B cell (primary cell): ENCODE results near the gene GPR162. TPM values are rescaled to one million over a fixed set of nuclear protein-coding genes. Genes with fewer than 3 reads are reported as not detected.

Experiments
- ATAC-seq: fragments of 200-7000 bp; cut with Tn5 transposase; one replicate; pipeline ENCODE4 v1.10.0; 2021; ENCODE audit warnings: low read depth, mild to moderate bottlenecking, moderate number of reproducible peaks, moderate library complexity
- CTCF ChIA-PET: fragments of 350-600 bp; sonication (Branson Sonifier 250); formaldehyde crosslinking; loops from one replicate; lab custom pipeline; 2021; ENCODE audit warnings: antibody characterized with exemption, inconsistent platforms; lab: Charles Lee
- POLR2A ChIA-PET: fragments of 350-600 bp; sonication (Branson Sonifier 250); formaldehyde crosslinking; loops from one replicate; lab custom pipeline; 2021; ENCODE audit warnings: antibody characterized with exemption; lab: Charles Lee
- DNase-seq: peaks from one replicate; pipeline ENCODE4 v3.0.0; 2013
- H2AFZ ChIP-seq: 2 replicates; pipeline ENCODE4 v1.6.1; 2012; ENCODE audit warnings: mild to moderate bottlenecking, low read depth, low read length; ENCODE audit not compliant: insufficient read depth, poor library complexity, severe bottlenecking
- H3K27ac ChIP-seq, 2 donors: 1 replicate in 1 of 2; 2 replicates in 1 of 2; pipeline ENCODE4 v1.5.1; 2012 to 2013; ENCODE audit warnings: low read length in 2 of 2, mild to moderate bottlenecking in 2 of 2, moderate library complexity in 1 of 2
- H3K27me3 ChIP-seq, 4 experiments: fragments of 200-600 bp in 1 of 4; sonication (generic) in 1 of 4; replicated peaks in 1 of 4; 1 replicate in 2 of 4; 2 replicates in 2 of 4; pipeline versions ENCODE4 v1.6.1 to v1.7.0; 2013 to 2016; ENCODE audit warnings: low read length in 3 of 4, mild to moderate bottlenecking in 2 of 4, mixed read lengths in 1 of 4, moderate library complexity in 1 of 4; ENCODE audit not compliant: insufficient read depth in 4 of 4, control insufficient read depth in 3 of 4; ENCODE audit errors: control extremely low read depth in 1 of 4
- H3K36me3 ChIP-seq, 2 experiments: replicated peaks in 1 of 2; 1 replicate in 1 of 2; 2 replicates in 1 of 2; pipeline versions ENCODE4 v1.6.1 to v1.7.1; 2013; ENCODE audit warnings: low read length in 1 of 2; ENCODE audit not compliant: insufficient read depth in 2 of 2, control insufficient read depth in 1 of 2; ENCODE audit errors: control extremely low read depth in 1 of 2, extremely low read depth in 1 of 2
- H3K4me1 ChIP-seq, 2 donors: fragments of 200-600 bp in 1 of 2; sonication (generic) in 1 of 2; 1 replicate in 1 of 2; 2 replicates in 1 of 2; pipeline versions ENCODE4 v1.5.1 to v1.6.1; 2013 to 2017; ENCODE audit warnings: low read length in 2 of 2; ENCODE audit not compliant: control insufficient read depth in 2 of 2, insufficient read depth in 2 of 2
- H3K4me2 ChIP-seq: replicated peaks from 2 replicates; pipeline ENCODE3; 2012; ENCODE audit warnings: mild to moderate bottlenecking, low read depth, low read length; ENCODE audit not compliant: poor library complexity, severe bottlenecking
- H3K4me3 ChIP-seq, 5 experiments: fragments of 200-600 bp in 1 of 5; sonication (generic) in 1 of 5; 1 replicate in 3 of 5; 2 replicates in 2 of 5; pipeline versions ENCODE4 v1.5.1 to v1.7.0; 2011 to 2016; ENCODE audit warnings: low read length in 4 of 5, mild to moderate bottlenecking in 4 of 5, low read depth in 2 of 5, control low read depth in 1 of 5, moderate library complexity in 1 of 5; ENCODE audit not compliant: insufficient read depth in 1 of 5; ENCODE audit errors: control extremely low read depth in 1 of 5, extremely low read depth in 1 of 5
- H3K79me2 ChIP-seq: fragments of 200-600 bp; sonication (generic); one replicate; pipeline ENCODE4 v1.6.0; 2016; ENCODE audit warnings: low read length; ENCODE audit not compliant: control insufficient read depth, insufficient read depth
- H3K9ac ChIP-seq: fragments of 200-600 bp; sonication (generic); 2 replicates; pipeline ENCODE4 v1.6.1; 2017; ENCODE audit warnings: mild to moderate bottlenecking, low read length, moderate library complexity
- H3K9me3 ChIP-seq, 3 donors: one replicate each; pipeline versions ENCODE4 v1.6.1 to v1.7.1; 2013; ENCODE audit warnings: low read length in 2 of 3; ENCODE audit not compliant: control insufficient read depth in 2 of 3, insufficient read depth in 1 of 3; ENCODE audit errors: control extremely low read depth in 1 of 3
- H4K20me1 ChIP-seq: 2 replicates; pipeline ENCODE4 v1.6.0; 2012; ENCODE audit warnings: mild to moderate bottlenecking, low read length; ENCODE audit not compliant: insufficient read depth, control insufficient read depth, poor library complexity, severe bottlenecking
- H3K27ac Mint-ChIP-seq: one replicate; pipeline ENCODE4 v1.8.0; 2021; ENCODE audit warnings: mixed read lengths
- H3K27me3 Mint-ChIP-seq: one replicate; pipeline ENCODE4 v1.8.0; 2021; ENCODE audit warnings: mixed read lengths
- H3K4me1 Mint-ChIP-seq: one replicate; pipeline ENCODE4 v1.8.0; 2021; ENCODE audit warnings: mixed read lengths
- H3K4me3 Mint-ChIP-seq: one replicate; pipeline ENCODE4 v1.8.0; 2021; ENCODE audit warnings: mixed read lengths
- H3K9me3 Mint-ChIP-seq: one replicate; pipeline ENCODE4 v1.8.0; 2022; ENCODE audit warnings: mixed read lengths; ENCODE audit not compliant: insufficient read depth
- CTCF ChIP-seq: fragments of 200-600 bp; IDR thresholded peaks from one replicate; pipeline ENCODE4 v1.8.0; 2022; ENCODE audit warnings: antibody characterized with exemption, mild to moderate bottlenecking
- EZH2 ChIP-seq: IDR thresholded peaks from 2 replicates; pipeline ENCODE4 v1.6.1; 2012; ENCODE audit warnings: borderline replicate concordance, low read depth, mild to moderate bottlenecking, moderate library complexity, low read length; ENCODE audit not compliant: insufficient read depth, poor library complexity, severe bottlenecking
- WGBS: methylation state at CpG from one replicate; pipeline ENCODE4 v1.1.5; 2013; ENCODE audit warnings: missing lambda C conversion rate; ENCODE audit not compliant: insufficient coverage; 5-methylcytosine and 5-hydroxymethylcytosine counted together
- intact Hi-C: fragments of 100-400 bp; cut with micrococcal nuclease; formaldehyde crosslinking; loops from one replicate; pipeline ENCODE4 v1.10.0; 2022
- polyA plus RNA-seq: library from polyadenylated mRNA; depleted of rRNA; stranded (reverse); fragments of >200 nt; gene quantifications from 2 replicates; pipeline ENCODE4 v1.2.3, GENCODE V29; 2012
- total RNA-seq, 2 donors: library from RNA; stranded (reverse); fragments of 120-200 nt in 1 of 2; gene quantifications; 1 replicate in 1 of 2; 2 replicates in 1 of 2; pipeline versions ENCODE4 v1.2.3 to v1.2.4, GENCODE V29; 2013 to 2022

Gene GPR162
- total and polyA plus RNA-seq, 2 donors (not counting 1 experiment from before 2014, with no cell fraction given) = 0.54 TPM; not detected in 1

GRCh38 chr12:6860116-6860515 lies 38.5 kb downstream of the GPR162 start:
- intact Hi-C loops = no loop called here
- Histone ChIP-seq H3K9ac (no peak overlapping the region), H3K27me3 (no peaks in the 10 kb centered on the region), H3K27ac (no peak overlapping the region), H2AFZ (no peak overlapping the region), H3K4me2 (no peak overlapping the region), H3K9me3 (no peaks in the 10 kb centered on the region), H3K4me1 (no peaks in the 10 kb centered on the region), H3K4me3 (no peak overlapping the region), H4K20me1 (peaks cover 5% of the 10 kb centered on the region), H3K79me2 (peaks cover 29% of the 10 kb centered on the region), H3K36me3 (peaks cover 0 to 84% of the 10 kb centered on the region in 2 experiments)
- ChIA-PET CTCF (interaction anchor here (1.4 to 2.4 kb wide), 2 partner anchors 9 to 13 kb away, joined by 4 to 7 read pairs; partner anchors contain the start of gene SPSB2), POLR2A (no interaction called here)
- 99% methylated on average over 6 of the region's 9 CpGs for WGBS
- no peak for TF ChIP-seq EZH2
- no peak for TF ChIP-seq CTCF
- no peak overlapping the region for H3K27ac Mint-ChIP-seq
- no peaks in the 10 kb centered on the region for H3K4me1 Mint-ChIP-seq
- H3K4me3 Mint-ChIP-seq = no peak overlapping the region
- no peaks in the 10 kb centered on the region for H3K27me3 Mint-ChIP-seq
- ATAC-seq (no peak), DNase-seq (no peak)
- no peaks in the 10 kb centered on the region for H3K9me3 Mint-ChIP-seq

- H3K4me3 ChIP-seq = no peak overlapping the region
- H3K9ac ChIP-seq = no peak overlapping the region
- H3K4me2 ChIP-seq = no peak overlapping the region
- ATAC-seq (no peak), DNase-seq (no peak)
- CTCF ChIA-PET = interaction anchor here (0.9 to 2.4 kb wide), 4 partner anchors 8 to 251 kb away, joined by 3 to 7 read pairs (median 4); no protein-coding TSS in a partner anchor
- peaks cover 0 to 76% of the 10 kb centered on the region in 2 experiments for H3K36me3 ChIP-seq
- no peaks in the 10 kb centered on the region for H3K9me3 ChIP-seq
- H3K27ac Mint-ChIP-seq = no peak overlapping the region
- no peak overlapping the region for H3K27ac ChIP-seq
- WGBS = 97% methylated on average over 7 of the region's 7 CpGs
- peaks cover 3% of the 10 kb centered on the region for H3K4me1 Mint-ChIP-seq
- no peak overlapping the region for H3K4me3 Mint-ChIP-seq
- POLR2A ChIA-PET = interaction anchor here (1.1 kb wide), 1 partner anchor 9 kb away, joined by 3 read pairs; the partner anchor contains the start of gene USP5
- TF ChIP-seq CTCF = no peak
- no peak for TF ChIP-seq EZH2
- no peaks in the 10 kb centered on the region for H3K4me1 ChIP-seq
- H3K9me3 Mint-ChIP-seq = no peaks in the 10 kb centered on the region
- H2AFZ ChIP-seq = no peak overlapping the region
- intact Hi-C loops = no loop called here
- H3K27me3 Mint-ChIP-seq = no peaks in the 10 kb centered on the region
- no peaks in the 10 kb centered on the region for H3K27me3 ChIP-seq
- H4K20me1 ChIP-seq = peaks cover under 1% of the 10 kb centered on the region
- peaks cover 21% of the 10 kb centered on the region for H3K79me2 ChIP-seq
Measured at GRCh38 chr12:6860942-6861341, 39.3 kb downstream of the GPR162 start.
